ENCODE results near the gene CEACAM5.
A peak's percentile ranks its signal among the peaks of the same experiment; 100 is the strongest.
"Not testable (repeated sequence)": the region's sequence is repeated elsewhere in the genome, so short reads cannot be mapped to it uniquely, and the experiment has no call there.

Gene CEACAM5

GRCh38 chr19:41701401-41702075, 6.9 kb upstream of the CEACAM5 start:
- peak; percentile 31 for DNase-seq

- DNase-seq: no peak
Observed at GRCh38 chr19:41702171-41702651, 6.2 kb upstream of the CEACAM5 start.

- DNase-seq: peak; percentile 23
Observed at GRCh38 chr19:41703602-41704293, 4.7 kb upstream of the CEACAM5 start.

GRCh38 chr19:41705393-41706174, 2.8 kb upstream of the CEACAM5 start:
- peak; percentile 37 for DNase-seq

- DNase-seq: peak; percentile 72
Observed at GRCh38 chr19:41706741-41707501, 1.5 kb upstream of the CEACAM5 start.

DNA sequence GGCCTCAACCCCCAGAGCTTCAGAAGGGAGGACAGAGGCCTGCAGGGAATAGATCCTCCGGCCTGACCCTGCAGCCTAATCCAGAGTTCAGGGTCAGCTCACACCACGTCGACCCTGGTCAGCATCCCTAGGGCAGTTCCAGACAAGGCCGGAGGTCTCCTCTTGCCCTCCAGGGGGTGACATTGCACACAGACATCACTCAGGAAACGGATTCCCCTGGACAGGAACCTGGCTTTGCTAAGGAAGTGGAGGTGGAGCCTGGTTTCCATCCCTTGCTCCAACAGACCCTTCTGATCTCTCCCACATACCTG, 969 bp upstream of the CEACAM5 start:
- no peak for DNase-seq

- no peak for DNase-seq
Observed at GRCh38 chr19:41707871-41708371, 505 bp upstream of the CEACAM5 start.

DNA sequence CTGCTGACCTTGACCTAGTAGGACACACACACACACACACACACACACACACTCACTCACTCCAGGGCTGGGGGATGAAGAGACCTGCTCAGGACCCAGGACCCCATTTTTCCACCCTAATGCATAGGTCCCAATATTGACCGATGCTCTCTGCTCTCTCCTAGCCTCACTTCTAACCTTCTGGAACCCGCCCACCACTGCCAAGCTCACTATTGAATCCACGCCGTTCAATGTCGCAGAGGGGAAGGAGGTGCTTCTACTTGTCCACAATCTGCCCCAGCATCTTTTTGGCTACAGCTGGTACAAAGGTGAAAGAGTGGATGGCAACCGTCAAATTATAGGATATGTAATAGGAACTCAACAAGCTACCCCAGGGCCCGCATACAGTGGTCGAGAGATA, 1.1 kb downstream of the CEACAM5 start:
- DNase-seq: not testable (repeated sequence)

GRCh38 chr19:41709951-41710645, 1.7 kb downstream of the CEACAM5 start:
- no peak for DNase-seq

DNA sequence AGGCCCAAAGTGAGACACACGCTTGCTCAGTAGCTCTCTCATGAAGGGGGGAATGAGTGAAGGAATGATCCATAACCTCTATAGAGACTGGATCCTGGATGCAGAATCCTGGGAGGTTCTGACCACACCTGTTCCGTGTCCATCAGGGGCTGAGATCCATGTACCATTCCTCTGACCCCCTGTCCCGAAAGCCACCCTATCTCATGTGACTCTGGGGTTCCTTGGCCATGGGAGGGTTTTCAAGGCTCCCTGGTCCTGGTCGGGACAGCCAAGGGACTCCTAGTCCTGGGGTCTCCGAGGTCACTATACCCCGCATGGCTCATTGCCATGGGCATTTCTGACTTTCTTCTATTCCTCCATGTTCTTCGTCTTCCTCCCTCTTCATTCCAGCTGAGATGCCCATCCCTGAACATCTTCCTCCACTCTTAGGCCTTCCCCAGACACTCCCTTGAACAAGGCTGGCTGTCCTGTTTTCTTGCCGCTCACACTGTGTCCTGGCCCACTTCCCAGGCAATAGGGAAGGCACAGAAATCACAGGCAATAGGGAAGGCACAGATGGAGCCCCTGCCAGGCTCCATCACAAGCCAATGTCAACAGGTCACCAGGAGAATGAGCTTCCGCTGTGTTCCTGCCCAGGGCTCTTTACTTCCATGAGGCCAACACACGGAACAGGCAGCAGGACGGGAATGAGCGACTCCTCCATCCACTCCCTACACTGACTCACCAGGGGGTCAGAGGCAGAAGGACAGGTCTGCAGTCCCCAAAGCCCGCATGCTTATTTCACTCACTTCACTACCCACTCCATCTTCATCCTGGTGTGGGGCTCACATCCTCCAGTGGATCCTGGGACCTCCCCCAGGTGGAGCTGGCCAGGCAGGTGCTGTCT, 3.2 kb downstream of the CEACAM5 start:
- no peak for DNase-seq

DNA sequence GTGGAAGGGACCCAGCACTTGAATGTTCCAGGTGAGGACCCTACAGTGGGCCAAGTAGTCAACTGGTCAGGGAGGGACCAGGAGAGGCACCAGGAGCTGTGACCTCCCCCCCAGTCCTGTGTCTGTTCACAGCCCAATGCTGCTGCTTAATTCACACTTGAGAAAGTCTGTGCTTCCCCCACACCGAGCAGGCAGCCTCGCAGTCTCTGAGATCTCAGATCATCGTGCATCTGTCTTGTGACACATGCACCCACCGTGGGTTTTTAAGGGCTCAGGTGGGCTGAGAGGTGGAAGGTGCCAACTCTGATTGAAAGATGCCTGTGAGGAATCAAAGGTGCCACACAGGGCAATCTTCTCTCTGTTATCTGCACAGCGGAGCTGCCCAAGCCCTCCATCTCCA, 6.2 kb downstream of the CEACAM5 start:
- no peak for DNase-seq

- DNase-seq: no peak
Observed at GRCh38 chr19:41718761-41719160, 10.3 kb downstream of the CEACAM5 start.

GRCh38 chr19:41720103-41720502, 11.7 kb downstream of the CEACAM5 start:
- no peak for DNase-seq

DNA sequence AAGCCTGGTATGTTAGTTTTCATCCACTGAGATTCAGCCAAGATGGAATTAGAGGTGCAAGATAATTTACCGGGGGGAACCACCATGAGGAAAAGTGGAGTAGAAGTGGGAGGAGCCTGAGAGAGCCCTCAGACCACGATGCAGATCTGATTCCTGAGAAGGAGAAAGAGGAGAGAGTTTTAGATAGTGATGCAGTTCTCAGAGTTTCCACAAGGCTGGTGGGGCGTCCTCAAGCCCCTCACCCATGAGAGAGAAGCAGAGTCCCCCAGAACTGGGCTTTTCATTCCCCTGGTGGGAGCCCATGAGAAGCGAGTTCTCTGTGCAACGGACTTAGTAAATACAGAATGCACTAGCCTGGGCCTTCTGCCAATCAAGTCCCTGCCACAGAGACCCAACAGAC, 18.1 kb downstream of the CEACAM5 start:
- no peak for DNase-seq

- no peak for DNase-seq
Observed at GRCh38 chr19:41734156-41734555, 25.7 kb downstream of the CEACAM5 start.

GRCh38 chr19:41734585-41734984, 26.2 kb downstream of the CEACAM5 start:
- DNase-seq: no peak

DNA sequence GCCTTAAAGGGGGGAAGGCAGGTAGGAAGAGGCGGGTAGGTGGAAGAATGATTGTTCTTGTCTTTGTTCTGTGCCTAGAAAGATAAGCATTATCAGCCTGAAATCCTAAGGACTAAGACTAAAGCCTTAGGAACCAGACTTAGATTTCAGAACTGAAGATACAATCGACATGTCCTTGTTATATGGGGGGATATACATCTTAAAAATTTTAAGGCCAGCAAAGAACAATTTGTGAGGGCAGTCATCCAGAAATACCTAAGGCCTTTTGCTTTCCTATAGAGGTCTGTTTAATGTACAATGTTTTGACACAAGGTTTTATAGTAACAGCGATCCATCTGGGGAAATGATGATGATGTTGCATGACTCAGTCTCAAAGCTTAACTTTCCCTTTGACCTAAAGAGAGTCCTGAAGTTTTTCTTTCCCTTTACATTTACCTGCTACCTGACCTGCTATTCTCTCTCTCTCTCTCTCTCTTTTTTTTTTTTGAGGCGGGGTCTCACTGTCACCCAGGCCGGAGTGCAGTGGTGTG, 26.7 kb downstream of the CEACAM5 start:
- no peak for DNase-seq

DNA sequence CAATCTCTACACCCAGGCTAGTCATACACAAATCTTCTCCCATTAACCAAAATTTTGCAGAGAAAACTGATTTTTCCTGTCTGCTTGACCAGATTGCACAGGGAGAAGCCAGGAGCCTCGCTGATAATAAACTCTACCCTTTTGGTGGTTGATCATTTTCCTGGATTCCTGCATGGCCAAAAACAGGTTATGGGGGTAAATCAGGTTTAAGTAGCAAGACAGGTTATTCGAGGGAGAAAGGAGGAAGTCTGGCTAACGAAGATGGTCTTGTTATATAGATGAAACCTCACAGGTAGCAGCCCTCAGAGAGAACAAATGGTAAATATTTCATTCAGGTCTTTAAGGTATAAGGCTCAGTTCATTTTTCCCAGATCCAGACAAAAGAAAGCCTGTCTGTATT, 30.9 kb downstream of the CEACAM5 start:
- no peak for DNase-seq

GRCh38 chr19:41740415-41741243, 32.2 kb downstream of the CEACAM5 start:
- no peak for DNase-seq

- no peak for DNase-seq
Observed at GRCh38 chr19:41741244-41741554, 32.8 kb downstream of the CEACAM5 start.
